ENCODE measurements around the gene SLAMF9. TPM values are rescaled to one million over a fixed set of nuclear protein-coding genes. Genes with fewer than 3 reads are reported as not detected.

SLAMF9 gene
- total RNA-seq, 1 experiment from 2014 or later, result 8.7 TPM

GRCh38 chr1:159958719-159959380 lies 4.8 kb upstream of the SLAMF9 start:
- Histone ChIP-seq H3K27ac (ENCODE audit: low read length) (peak overlapping the region; percentile 50), H4K20me1 (ENCODE audit: low read length) (no peaks in the 10 kb centered on the region), H3K27me3 (ENCODE audit: low read length) (no peaks in the 10 kb centered on the region), H3K4me1 (ENCODE audit: insufficient read depth, low read length) (peaks cover 32% of the 10 kb centered on the region), H3K36me3 (ENCODE audit: low read depth, low read length) (no peaks in the 10 kb centered on the region), H3K79me2 (ENCODE audit: low read length) (no peaks in the 10 kb centered on the region), H3F3A (ENCODE audit: low read length, unreplicated experiment) (no peaks in the 10 kb centered on the region), H3K9me3 (ENCODE audit: low read length) (no peaks in the 10 kb centered on the region), H2AFZ (ENCODE audit: low read length) (peak overlapping the region; percentile 67), H3K4me2 (ENCODE audit: low read length) (peak overlapping the region; percentile 38), H3K9ac (ENCODE audit: low read length) (no peak overlapping the region), H3K4me3 (ENCODE audit: low read length) (no peak overlapping the region), H3K9me2 (replicated peaks; ENCODE audit: low read length) (no peaks in the 10 kb centered on the region)
- intact Hi-C loops (cut with micrococcal nuclease), result no loop called here
- ATAC-seq, result no peak
- no TSS peak for BruUV-seq (replicated peaks)
- CTCF ChIA-PET, result no interaction called here
- TF ChIP-seq CTCF (conservative IDR thresholded peaks at IDR 0.05; ENCODE audit: low read depth, low read length), result no peak
- no peak for TF ChIP-seq EZH2phosphoT487 (IDR thresholded peaks at IDR 0.05; ENCODE audit: borderline replicate concordance, low read length)
- TF ChIP-seq EZH2 (IDR thresholded peaks at IDR 0.05; ENCODE audit: low read length, unreplicated experiment), result no peak
- POLR2A ChIA-PET (ENCODE audit: unreplicated experiment), result no interaction called here
- DNase-seq, result no peak

- BruUV-seq (replicated peaks), result no TSS peak
Measured at GRCh38 chr1:159957824-159958268, 3.8 kb upstream of the SLAMF9 start.

More at GRCh38 chr1:159957824-159958268, 3.8 kb upstream of the SLAMF9 start:
- Histone ChIP-seq H3K79me2 (ENCODE audit: low read length) (no peaks in the 10 kb centered on the region), H3K4me1 (ENCODE audit: insufficient read depth, low read length) (peaks cover 38% of the 10 kb centered on the region), H4K20me1 (ENCODE audit: low read length) (no peaks in the 10 kb centered on the region), H3K9me2 (replicated peaks; ENCODE audit: low read length) (no peaks in the 10 kb centered on the region), H3K27ac (ENCODE audit: low read length) (no peak overlapping the region), H2AFZ (ENCODE audit: low read length) (peak overlapping the region; percentile 27; the same call in 1 of the 2 replicates), H3K9me3 (ENCODE audit: low read length) (no peaks in the 10 kb centered on the region), H3K9ac (ENCODE audit: low read length) (no peak overlapping the region), H3K27me3 (ENCODE audit: low read length) (no peaks in the 10 kb centered on the region), H3K36me3 (ENCODE audit: low read depth, low read length) (no peaks in the 10 kb centered on the region), H3K4me2 (ENCODE audit: low read length) (no peak overlapping the region), H3F3A (ENCODE audit: low read length, unreplicated experiment) (no peaks in the 10 kb centered on the region), H3K4me3 (ENCODE audit: low read length) (no peak overlapping the region)
- no peak for DNase-seq
- ChIA-PET CTCF (interaction anchor here (0.6 kb wide), 1 partner anchor 25 kb away, joined by 3 read pairs; no protein-coding TSS in a partner anchor), POLR2A (ENCODE audit: unreplicated experiment) (interaction anchor here (0.6 kb wide), 1 partner anchor 736 kb away, joined by 8 read pairs; no protein-coding TSS in a partner anchor)
- no peak for ATAC-seq
- intact Hi-C loops (cut with micrococcal nuclease), result no loop called here
- TF ChIP-seq CTCF (conservative IDR thresholded peaks at IDR 0.05; ENCODE audit: low read depth, low read length), result no peak
- no peak for TF ChIP-seq EZH2 (IDR thresholded peaks at IDR 0.05; ENCODE audit: low read length, unreplicated experiment)
- TF ChIP-seq EZH2phosphoT487 (IDR thresholded peaks at IDR 0.05; ENCODE audit: borderline replicate concordance, low read length), result no peak
